Measurements from ENCODE around the gene EPHA3. TPM values are rescaled to one million over a fixed set of nuclear protein-coding genes. Genes with fewer than 3 reads are reported as not detected.

EPHA3 gene
- total RNA-seq, 4 donors from 2014 or later: 13.1 to 25.8 (median 21.2) TPM

DNA sequence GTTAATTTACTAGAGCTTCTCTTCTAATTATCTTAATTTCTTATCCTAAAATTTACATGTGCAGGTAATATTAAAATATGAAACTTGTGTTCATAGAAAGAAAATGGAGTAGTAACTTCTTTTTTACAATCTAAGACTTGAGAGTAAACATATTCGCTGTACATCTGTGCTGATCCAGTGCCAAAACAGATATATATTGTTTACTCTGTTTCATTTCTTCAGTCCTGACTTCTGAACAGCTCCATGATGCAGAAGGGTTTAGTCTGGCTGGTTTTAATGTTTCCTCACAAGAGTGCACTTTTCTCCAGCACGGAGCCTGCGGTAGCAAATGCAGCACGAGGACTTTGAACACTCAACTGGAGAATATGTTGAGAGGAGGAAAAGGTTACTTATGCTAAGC is 306.8 kb downstream of the EPHA3 start:
- TF ChIP-seq EP300 (IDR thresholded peaks at IDR 0.05) (no peak), POLR2A (IDR thresholded peaks at IDR 0.05; ENCODE audit: low read depth) (no peak), POLR2AphosphoS5 (IDR thresholded peaks at IDR 0.05) (no peak), CTCF (IDR thresholded peaks at IDR 0.05) (no peak)
- no peaks in the 10 kb centered on the region for H3K9me3 ChIP-seq
- H3K36me3 ChIP-seq: no peaks in the 10 kb centered on the region
- whole genome bisulfite sequencing: 91% methylated on average over 4 of the region's 4 CpGs
- intact Hi-C loops (cut with DNase I): no loop called here
- H3K4me1 ChIP-seq: no peaks in the 10 kb centered on the region
- H3K4me3 ChIP-seq: no peak overlapping the region
- no peak for DNase-seq (ENCODE audit: extremely low spot score)
- H3K27ac ChIP-seq (replicated peaks in 1 of 4): no peak overlapping the region
- no peaks in the 10 kb centered on the region for H3K27me3 ChIP-seq

DNA sequence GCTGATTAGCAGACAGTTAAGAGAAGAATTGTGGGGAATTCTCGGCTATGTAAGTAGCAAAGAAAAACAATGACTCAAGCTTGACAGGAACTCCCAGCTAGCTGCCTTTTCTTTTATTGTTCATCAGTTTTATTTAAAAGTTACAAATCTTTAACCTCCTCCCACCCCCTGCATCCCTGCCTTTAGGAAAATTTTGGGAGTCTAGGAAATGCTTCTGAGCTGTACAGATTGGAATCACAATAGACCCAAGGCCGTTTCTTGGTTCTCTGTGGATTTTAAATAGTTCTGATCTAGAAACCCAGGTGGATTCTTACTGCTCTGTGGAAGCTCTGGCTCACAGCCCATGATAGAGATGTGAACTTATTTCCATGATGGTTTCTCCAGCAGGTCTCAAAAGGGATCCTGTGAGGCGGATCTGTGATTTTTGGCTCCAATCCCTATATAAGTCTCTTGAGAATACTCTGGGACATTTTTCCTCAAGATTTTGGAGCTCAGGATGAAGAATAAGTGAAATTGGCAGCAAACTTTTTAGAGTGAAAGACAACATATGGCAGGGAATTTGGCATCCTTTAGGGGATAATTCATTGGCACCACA is 312.3 kb downstream of the EPHA3 start:
- H3K27me3 ChIP-seq: no peaks in the 10 kb centered on the region
- no peaks in the 10 kb centered on the region for H3K9me3 ChIP-seq
- H3K36me3 ChIP-seq: no peaks in the 10 kb centered on the region
- 54% methylated on average over 3 of the region's 3 CpGs for WGBS
- H3K4me3 ChIP-seq: no peak overlapping the region
- no peak for DNase-seq (ENCODE audit: extremely low spot score)
- no peak for TF ChIP-seq CTCF (IDR thresholded peaks at IDR 0.05)
- TF ChIP-seq POLR2AphosphoS5 (IDR thresholded peaks at IDR 0.05): no peak
- H3K27ac ChIP-seq (replicated peaks in 1 of 4): no peak overlapping the region
- intact Hi-C loops (cut with DNase I): no loop called here
- H3K4me1 ChIP-seq: peaks cover 0 to 5% (median 0%) of the 10 kb centered on the region in 4 donors

- Histone ChIP-seq H3K27me3 (no peaks in the 10 kb centered on the region), H3K4me1 (no peaks in the 10 kb centered on the region), H3K27ac (replicated peaks in 1 of 4) (no peak overlapping the region), H3K4me3 (no peak overlapping the region), H3K36me3 (no peaks in the 10 kb centered on the region), H3K9me3 (no peaks in the 10 kb centered on the region)
- TF ChIP-seq POLR2A (IDR thresholded peaks at IDR 0.05; ENCODE audit: low read depth): no peak
- no peak for TF ChIP-seq EP300 (IDR thresholded peaks at IDR 0.05)
- TF ChIP-seq POLR2AphosphoS5 (IDR thresholded peaks at IDR 0.05): no peak
- TF ChIP-seq CTCF (IDR thresholded peaks at IDR 0.05): no peak
- WGBS: 96% methylated on average over 5 of the region's 5 CpGs
- intact Hi-C loops (cut with DNase I): no loop called here
- DNase-seq (ENCODE audit: extremely low spot score): no peak
Observed at GRCh38 chr3:89426060-89426459, 318.6 kb downstream of the EPHA3 start.

DNA sequence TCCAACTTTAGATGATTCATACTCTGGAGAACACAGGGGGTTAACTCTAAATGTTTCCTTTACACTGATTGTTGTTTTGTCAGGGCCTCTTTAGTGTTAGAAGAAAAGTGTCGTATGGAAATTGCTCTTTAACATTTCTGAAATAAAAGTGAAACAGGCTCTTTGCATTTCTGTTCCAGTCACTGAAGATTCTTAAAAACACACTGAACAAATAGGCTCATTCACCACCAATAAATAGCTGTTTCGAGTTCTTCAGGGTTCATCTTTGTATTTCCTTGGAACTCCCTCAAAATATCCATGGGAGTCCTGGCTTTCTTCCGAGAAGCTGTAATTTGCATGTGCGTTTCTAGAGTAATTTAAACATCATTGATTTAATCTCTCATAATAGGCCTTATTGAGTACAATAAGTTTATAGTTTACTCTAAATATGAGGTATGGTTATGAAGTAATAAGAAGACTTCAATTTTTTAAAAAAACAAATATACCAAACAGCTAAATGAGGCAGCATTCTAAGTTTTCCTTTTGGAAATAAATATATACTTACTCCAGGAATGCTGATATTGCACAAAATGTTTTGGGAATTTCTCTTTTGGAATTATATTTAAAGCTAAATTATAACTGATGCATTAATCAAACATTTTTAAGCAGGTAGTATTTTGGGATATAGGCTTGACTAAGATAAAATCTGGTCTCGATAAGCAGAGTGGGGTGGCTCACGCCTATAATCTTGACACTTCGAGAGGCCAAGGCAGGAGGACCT is 327.4 kb downstream of the EPHA3 start:
- Histone ChIP-seq H3K4me3 (no peak overlapping the region), H3K4me1 (no peaks in the 10 kb centered on the region), H3K27me3 (no peaks in the 10 kb centered on the region), H3K9me3 (no peaks in the 10 kb centered on the region), H3K36me3 (no peaks in the 10 kb centered on the region), H3K27ac (replicated peaks in 1 of 4) (no peak overlapping the region)
- no peak for DNase-seq (ENCODE audit: extremely low spot score)
- intact Hi-C loops (cut with DNase I): no loop called here
- TF ChIP-seq CTCF (IDR thresholded peaks at IDR 0.05) (no peak), POLR2A (IDR thresholded peaks at IDR 0.05; ENCODE audit: low read depth) (no peak), POLR2AphosphoS5 (IDR thresholded peaks at IDR 0.05) (no peak), EP300 (IDR thresholded peaks at IDR 0.05) (no peak)
- 84% methylated on average over 7 of the region's 7 CpGs for WGBS
